Neural cell (in vitro differentiated cells): ENCODE data around the gene HECTD1. TPM values are rescaled to one million over a fixed set of nuclear protein-coding genes. Genes with fewer than 3 reads are reported as not detected.

Experiments used
- H2AFZ ChIP-seq: fragments of 200-600, 300-800 bp; sonication (generic), shearing (Covaris generic); 2 replicates; pipeline ENCODE4 v1.6.0; 2014; ENCODE audit warnings: low read depth, mild to moderate bottlenecking, antibody characterized with exemption, low read length, moderate library complexity
- H3F3A ChIP-seq: fragments of 200-600 bp; shearing (Covaris generic); 2 replicates; pipeline ENCODE4 v1.6.1; 2016; ENCODE audit warnings: mild to moderate bottlenecking, moderate library complexity, mixed read lengths, antibody characterized with exemption, low read length; ENCODE audit not compliant: insufficient read depth, poor library complexity, severe bottlenecking
- H3K27ac ChIP-seq: fragments of 200-600, 300-800 bp; sonication (generic), shearing (Covaris generic); 2 replicates; pipeline ENCODE4 v1.5.1; 2014; ENCODE audit warnings: mild to moderate bottlenecking, low read length, moderate library complexity
- H3K27me3 ChIP-seq: fragments of 300-800, 200-600 bp; sonication (generic), shearing (Covaris generic); 2 replicates; pipeline ENCODE4 v1.6.0; 2014; ENCODE audit warnings: mild to moderate bottlenecking, low read depth, low read length, moderate library complexity; ENCODE audit not compliant: insufficient read depth
- H3K36me3 ChIP-seq: fragments of 300-800, 200-600 bp; sonication (generic), shearing (Covaris generic); 2 replicates; pipeline ENCODE4 v1.5.1; 2014; ENCODE audit warnings: mild to moderate bottlenecking, antibody characterized with exemption, low read length, moderate library complexity; ENCODE audit not compliant: insufficient read depth
- H3K4me2 ChIP-seq: fragments of 300-800, 200-600 bp; sonication (generic), shearing (Covaris generic); 2 replicates; pipeline ENCODE4 v1.6.0; 2014; ENCODE audit warnings: mild to moderate bottlenecking, low read length
- H3K4me3 ChIP-seq: fragments of 300-800, 200-600 bp; sonication (generic), shearing (Covaris generic); 2 replicates; pipeline ENCODE4 v1.5.1; 2014; ENCODE audit warnings: mild to moderate bottlenecking, low read length, moderate library complexity
- H3K79me2 ChIP-seq: fragments of 200-600 bp; shearing (Covaris generic); replicated peaks from 2 replicates; pipeline ENCODE4 v1.6.0; 2014; ENCODE audit warnings: mild to moderate bottlenecking, low read length, moderate library complexity; ENCODE audit not compliant: insufficient read depth
- H3K9ac ChIP-seq: fragments of 300-800, 200-600 bp; sonication (generic), shearing (Covaris generic); 2 replicates; pipeline ENCODE4 v1.6.1; 2016; ENCODE audit warnings: mild to moderate bottlenecking, low read length, mixed read lengths
- H3K9me2 ChIP-seq: fragments of 200-600 bp; shearing (Covaris generic); 2 replicates; pipeline ENCODE4 v1.6.1; 2016; ENCODE audit warnings: mild to moderate bottlenecking, low read length, mixed read lengths; ENCODE audit not compliant: insufficient read depth
- H3K9me3 ChIP-seq: fragments of 200-600, 300-800 bp; sonication (generic), shearing (Covaris generic); 2 replicates; pipeline ENCODE4 v1.6.1; 2016; ENCODE audit warnings: mild to moderate bottlenecking, mixed run types, low read length, moderate library complexity, mixed read lengths
- H4K20me1 ChIP-seq: fragments of 200-600 bp; shearing (Covaris generic); 2 replicates; pipeline ENCODE4 v1.6.1; 2016; ENCODE audit warnings: mild to moderate bottlenecking, mixed run types; ENCODE audit not compliant: insufficient read depth
- EP300 ChIP-seq: fragments of 450-650 bp; conservative IDR thresholded peaks from 2 replicates; pipeline ENCODE4 v1.6.1; 2014; ENCODE audit warnings: antibody characterized with exemption, mild to moderate bottlenecking, moderate library complexity; ENCODE audit not compliant: poor library complexity, severe bottlenecking
- EZH2 ChIP-seq: fragments of 200-600, 300-800 bp; shearing (Covaris generic), sonication (generic); IDR thresholded peaks from 2 replicates; pipeline ENCODE4 v1.6.1; 2014; ENCODE audit warnings: antibody characterized with exemption, low read length, borderline replicate concordance, mild to moderate bottlenecking; ENCODE audit not compliant: insufficient read depth, poor library complexity, severe bottlenecking
- MXI1 ChIP-seq: fragments of 450-650 bp; conservative IDR thresholded peaks from 2 replicates; pipeline ENCODE4 v1.6.1; 2014; ENCODE audit warnings: antibody characterized with exemption, mild to moderate bottlenecking; ENCODE audit not compliant: poor library complexity, severe bottlenecking
- POLR2AphosphoS5 ChIP-seq: IDR thresholded peaks from 2 replicates; pipeline ENCODE4 v1.6.1; 2012
- RAD21 ChIP-seq: fragments of 450-650 bp; conservative IDR thresholded peaks from 2 replicates; pipeline ENCODE4 v1.6.1; 2014; ENCODE audit warnings: antibody characterized with exemption, mild to moderate bottlenecking, moderate library complexity
- SMC3 ChIP-seq: fragments of 450-650 bp; conservative IDR thresholded peaks from 2 replicates; pipeline ENCODE4 v1.6.1; 2014; ENCODE audit warnings: antibody characterized with exemption, mild to moderate bottlenecking, moderate library complexity; ENCODE audit not compliant: poor library complexity
- TAF1 ChIP-seq: IDR thresholded peaks from 2 replicates; pipeline ENCODE4 v1.6.1; 2012; ENCODE audit warnings: low read depth
- polyA plus RNA-seq: library from polyadenylated mRNA; depleted of rRNA; stranded (reverse); fragments of >200 nt; gene quantifications from 2 replicates; pipeline ENCODE4 v1.2.3, GENCODE V29; 2014
- TF ChIP-seq, protein P1 (sequence below): IDR thresholded peaks from 2 replicates; pipeline ENCODE4 v1.6.1; 2012; ENCODE audit warnings: borderline replicate concordance
- TF ChIP-seq, protein P2 (sequence below): fragments of 450-650 bp; IDR thresholded peaks from 2 replicates; pipeline ENCODE4 v1.5.1; 2014; ENCODE audit warnings: antibody characterized with exemption, mild to moderate bottlenecking, moderate library complexity; ENCODE audit not compliant: poor library complexity, severe bottlenecking

Gene HECTD1
- polyA plus RNA-seq, 1 donor from 2014 or later: 144 TPM

DNA sequence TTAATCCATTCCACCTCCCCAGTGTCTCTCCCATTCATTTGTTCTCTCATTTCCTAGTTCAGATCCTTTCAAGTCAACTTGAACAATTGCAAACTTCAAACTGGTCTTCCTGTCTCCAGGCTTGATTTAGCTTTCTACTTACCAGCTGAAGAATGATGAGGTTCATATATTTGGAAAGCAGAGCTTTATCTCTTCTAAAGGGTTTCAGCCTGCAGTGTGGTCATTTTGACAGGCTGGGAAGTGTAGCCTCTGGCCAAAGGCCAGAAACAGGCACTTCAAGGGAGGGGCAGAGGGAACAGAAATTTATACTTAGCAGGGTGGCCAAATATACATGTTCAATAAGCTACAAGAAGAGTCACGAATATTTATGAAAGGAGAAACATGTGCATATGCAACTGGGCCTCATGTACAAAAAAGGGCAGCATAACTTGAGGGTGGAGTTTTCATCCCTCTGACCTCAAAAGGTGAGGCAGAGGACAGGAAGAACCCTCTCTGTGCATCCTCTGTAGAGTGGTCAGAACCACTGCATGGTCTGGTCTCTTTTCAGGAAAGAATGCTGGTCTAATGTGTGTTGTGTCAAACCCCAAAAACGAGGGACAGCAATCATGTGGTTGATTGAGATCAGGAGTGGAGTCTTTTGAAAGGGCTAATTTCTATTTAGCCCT lies 34.0 kb upstream of the HECTD1 start:
- Histone ChIP-seq H3K4me3 (no peak overlapping the region), H3K79me2 (no peaks in the 10 kb centered on the region), H3K4me2 (no peak overlapping the region), H3K9ac (no peak overlapping the region), H3K27ac (no peak overlapping the region), H3F3A (no peaks in the 10 kb centered on the region), H3K9me2 (no peaks in the 10 kb centered on the region), H4K20me1 (no peaks in the 10 kb centered on the region), H3K36me3 (no peaks in the 10 kb centered on the region), H3K27me3 (no peaks in the 10 kb centered on the region), H2AFZ (no peak overlapping the region), H3K9me3 (no peaks in the 10 kb centered on the region)
- no peak for TF ChIP-seq EP300
- no peak for TF ChIP-seq EZH2
- TF ChIP-seq MXI1: no peak
- TF ChIP-seq RAD21: no peak
- TF ChIP-seq, protein P1, sequence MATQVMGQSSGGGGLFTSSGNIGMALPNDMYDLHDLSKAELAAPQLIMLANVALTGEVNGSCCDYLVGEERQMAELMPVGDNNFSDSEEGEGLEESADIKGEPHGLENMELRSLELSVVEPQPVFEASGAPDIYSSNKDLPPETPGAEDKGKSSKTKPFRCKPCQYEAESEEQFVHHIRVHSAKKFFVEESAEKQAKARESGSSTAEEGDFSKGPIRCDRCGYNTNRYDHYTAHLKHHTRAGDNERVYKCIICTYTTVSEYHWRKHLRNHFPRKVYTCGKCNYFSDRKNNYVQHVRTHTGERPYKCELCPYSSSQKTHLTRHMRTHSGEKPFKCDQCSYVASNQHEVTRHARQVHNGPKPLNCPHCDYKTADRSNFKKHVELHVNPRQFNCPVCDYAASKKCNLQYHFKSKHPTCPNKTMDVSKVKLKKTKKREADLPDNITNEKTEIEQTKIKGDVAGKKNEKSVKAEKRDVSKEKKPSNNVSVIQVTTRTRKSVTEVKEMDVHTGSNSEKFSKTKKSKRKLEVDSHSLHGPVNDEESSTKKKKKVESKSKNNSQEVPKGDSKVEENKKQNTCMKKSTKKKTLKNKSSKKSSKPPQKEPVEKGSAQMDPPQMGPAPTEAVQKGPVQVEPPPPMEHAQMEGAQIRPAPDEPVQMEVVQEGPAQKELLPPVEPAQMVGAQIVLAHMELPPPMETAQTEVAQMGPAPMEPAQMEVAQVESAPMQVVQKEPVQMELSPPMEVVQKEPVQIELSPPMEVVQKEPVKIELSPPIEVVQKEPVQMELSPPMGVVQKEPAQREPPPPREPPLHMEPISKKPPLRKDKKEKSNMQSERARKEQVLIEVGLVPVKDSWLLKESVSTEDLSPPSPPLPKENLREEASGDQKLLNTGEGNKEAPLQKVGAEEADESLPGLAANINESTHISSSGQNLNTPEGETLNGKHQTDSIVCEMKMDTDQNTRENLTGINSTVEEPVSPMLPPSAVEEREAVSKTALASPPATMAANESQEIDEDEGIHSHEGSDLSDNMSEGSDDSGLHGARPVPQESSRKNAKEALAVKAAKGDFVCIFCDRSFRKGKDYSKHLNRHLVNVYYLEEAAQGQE: no peak
- no peak for TF ChIP-seq POLR2AphosphoS5
- TF ChIP-seq, protein P2, sequence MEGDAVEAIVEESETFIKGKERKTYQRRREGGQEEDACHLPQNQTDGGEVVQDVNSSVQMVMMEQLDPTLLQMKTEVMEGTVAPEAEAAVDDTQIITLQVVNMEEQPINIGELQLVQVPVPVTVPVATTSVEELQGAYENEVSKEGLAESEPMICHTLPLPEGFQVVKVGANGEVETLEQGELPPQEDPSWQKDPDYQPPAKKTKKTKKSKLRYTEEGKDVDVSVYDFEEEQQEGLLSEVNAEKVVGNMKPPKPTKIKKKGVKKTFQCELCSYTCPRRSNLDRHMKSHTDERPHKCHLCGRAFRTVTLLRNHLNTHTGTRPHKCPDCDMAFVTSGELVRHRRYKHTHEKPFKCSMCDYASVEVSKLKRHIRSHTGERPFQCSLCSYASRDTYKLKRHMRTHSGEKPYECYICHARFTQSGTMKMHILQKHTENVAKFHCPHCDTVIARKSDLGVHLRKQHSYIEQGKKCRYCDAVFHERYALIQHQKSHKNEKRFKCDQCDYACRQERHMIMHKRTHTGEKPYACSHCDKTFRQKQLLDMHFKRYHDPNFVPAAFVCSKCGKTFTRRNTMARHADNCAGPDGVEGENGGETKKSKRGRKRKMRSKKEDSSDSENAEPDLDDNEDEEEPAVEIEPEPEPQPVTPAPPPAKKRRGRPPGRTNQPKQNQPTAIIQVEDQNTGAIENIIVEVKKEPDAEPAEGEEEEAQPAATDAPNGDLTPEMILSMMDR: no peak
- no peak for TF ChIP-seq TAF1

DNA sequence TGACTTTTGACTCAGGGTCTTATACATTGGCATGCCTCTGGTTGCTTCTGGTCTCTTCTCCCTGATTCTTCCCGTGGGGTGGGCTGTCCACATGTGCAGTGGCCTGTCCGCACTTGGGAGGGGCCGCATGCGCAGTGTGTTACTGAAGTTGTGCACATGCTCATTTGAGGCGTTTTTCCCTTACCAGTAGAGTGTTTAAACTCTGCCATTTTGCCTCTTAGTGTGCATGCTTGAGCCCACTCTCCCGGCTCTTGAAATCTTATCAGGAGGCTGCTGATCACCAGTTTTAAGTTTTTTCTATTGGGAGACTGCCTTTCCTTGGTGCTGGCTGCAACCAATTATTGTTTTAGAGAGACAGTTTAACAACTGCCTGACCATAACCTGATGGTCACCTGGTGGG lies 32.1 kb upstream of the HECTD1 start:
- Histone ChIP-seq H3K27me3 (no peaks in the 10 kb centered on the region), H3K9me2 (no peaks in the 10 kb centered on the region), H3K9ac (no peak overlapping the region), H3K4me2 (no peak overlapping the region), H3K27ac (no peak overlapping the region), H3K79me2 (no peaks in the 10 kb centered on the region), H4K20me1 (no peaks in the 10 kb centered on the region), H2AFZ (no peak overlapping the region), H3K9me3 (no peaks in the 10 kb centered on the region), H3K4me3 (no peak overlapping the region), H3F3A (no peaks in the 10 kb centered on the region), H3K36me3 (no peaks in the 10 kb centered on the region)
- TF ChIP-seq, protein P1: no peak
- TF ChIP-seq EP300 (no peak), MXI1 (no peak), TAF1 (no peak), POLR2AphosphoS5 (no peak), EZH2 (no peak), SMC3 (no peak), RAD21 (no peak)
- TF ChIP-seq, protein P2: no peak
